ENCODE measurements around the gene EGFLAM. TPM values are rescaled to one million over a fixed set of nuclear protein-coding genes. Genes with fewer than 3 reads are reported as not detected.
A peak's percentile ranks its signal among the peaks of the same experiment; 100 is the strongest.

The EGFLAM gene
- total RNA-seq, 1 donor from 2014 or later = 19.9 TPM

- peak; percentile 99 for DNase-seq (ENCODE audit: low read depth)
Measured at GRCh38 chr5:38468202-38468673, 209.9 kb downstream of the EGFLAM start.

GRCh38 chr5:38468978-38469706, 210.8 kb downstream of the EGFLAM start:
- peak; percentile 96 for DNase-seq (ENCODE audit: low read depth)

- no peak for DNase-seq (ENCODE audit: low read depth)
Measured at GRCh38 chr5:38469707-38470267, 211.4 kb downstream of the EGFLAM start.

- DNase-seq (ENCODE audit: low read depth) = peak; percentile 53
Measured at GRCh38 chr5:38471709-38472108, 213.3 kb downstream of the EGFLAM start.

- no peak for DNase-seq (ENCODE audit: low read depth)
Measured at GRCh38 chr5:38472541-38472940, 214.2 kb downstream of the EGFLAM start.

- DNase-seq (ENCODE audit: low read depth) = no peak
Measured at GRCh38 chr5:38473008-38473407, 214.6 kb downstream of the EGFLAM start.

- no peak for DNase-seq (ENCODE audit: low read depth)
Measured at GRCh38 chr5:38478166-38478565, 219.8 kb downstream of the EGFLAM start.

GRCh38 chr5:38478878-38479277, 220.5 kb downstream of the EGFLAM start:
- no peak for DNase-seq (ENCODE audit: low read depth)

- no peak for DNase-seq (ENCODE audit: low read depth)
Measured at GRCh38 chr5:38479315-38479904, 221.1 kb downstream of the EGFLAM start.

- no peak for DNase-seq (ENCODE audit: low read depth)
Measured at GRCh38 chr5:38483805-38484398, 225.5 kb downstream of the EGFLAM start.

GRCh38 chr5:38494175-38494574, 235.8 kb downstream of the EGFLAM start:
- DNase-seq (ENCODE audit: low read depth) = no peak

GRCh38 chr5:38494763-38495162, 236.4 kb downstream of the EGFLAM start:
- no peak for DNase-seq (ENCODE audit: low read depth)

GRCh38 chr5:38497946-38498345, 239.6 kb downstream of the EGFLAM start:
- DNase-seq (ENCODE audit: low read depth) = peak; percentile 18

- peak; percentile 54 for DNase-seq (ENCODE audit: low read depth)
Measured at GRCh38 chr5:38500573-38501260, 242.4 kb downstream of the EGFLAM start.

- DNase-seq (ENCODE audit: low read depth) = no peak
Measured at GRCh38 chr5:38506302-38506701, 247.9 kb downstream of the EGFLAM start.

GRCh38 chr5:38509185-38509584, 250.8 kb downstream of the EGFLAM start:
- DNase-seq (ENCODE audit: low read depth) = peak; percentile 65

All from myocyte (in vitro differentiated cells).